Measurements from ENCODE around the gene JSRP1.

JSRP1 gene

GRCh38 chr19:2266183-2266993 is 10.2 kb upstream of the JSRP1 start:
- no peak for DNase-seq

GRCh38 chr19:2261438-2262172 is 5.4 kb upstream of the JSRP1 start:
- no peak for DNase-seq

GRCh38 chr19:2260341-2260805 is 4.2 kb upstream of the JSRP1 start:
- DNase-seq: no peak

- no peak for DNase-seq
These were observed 3.1 kb upstream of the JSRP1 start for GRCh38 chr19:2259336-2259735.

- DNase-seq: no peak
These were observed 938 bp downstream of the JSRP1 start for GRCh38 chr19:2255112-2255845.

- no peak for DNase-seq
These were observed 1.9 kb downstream of the JSRP1 start for GRCh38 chr19:2254064-2254872.

- no peak for DNase-seq
These were observed 2.8 kb downstream of the JSRP1 start for GRCh38 chr19:2253106-2254063.

- DNase-seq: no peak
These were observed 3.5 kb downstream of the JSRP1 start for GRCh38 chr19:2252797-2253105.

GRCh38 chr19:2252055-2252796 is 4.0 kb downstream of the JSRP1 start:
- DNase-seq: no peak

- no peak for DNase-seq
These were observed 4.8 kb downstream of the JSRP1 start for GRCh38 chr19:2251106-2252054.

GRCh38 chr19:2250766-2251105 is 5.5 kb downstream of the JSRP1 start:
- no peak for DNase-seq

- DNase-seq: no peak
These were observed 6.1 kb downstream of the JSRP1 start for GRCh38 chr19:2249880-2250765.

GRCh38 chr19:2249010-2249866 is 7.0 kb downstream of the JSRP1 start, which contains the start of gene AMH:
Gene AMH, plus strand, starts transcription at chr19:2249323. Its CDS starts 10 bp downstream, at chr19:2249333.
- DNase-seq: no peak

- DNase-seq: no peak
These were observed 7.8 kb downstream of the JSRP1 start for GRCh38 chr19:2248136-2249009.

GRCh38 chr19:2247433-2248101 is 8.7 kb downstream of the JSRP1 start:
- DNase-seq: no peak

GRCh38 chr19:2246801-2247361 is 9.3 kb downstream of the JSRP1 start:
- DNase-seq: peak in 1 of 2 experiments; percentile 45

All from NCI-H446 (cell line).